DOHH2 (cell line): ENCODE data around the gene LSMEM2.

ENCODE experiments used
- H3F3A ChIP-seq: fragments of 200-600 bp; sonication (generic), shearing (Covaris generic); 2 replicates; pipeline ENCODE4 v1.6.0; 2016; ENCODE audit warnings: antibody characterized with exemption, mild to moderate bottlenecking; ENCODE audit not compliant: control insufficient read depth, insufficient read depth
- H3K27ac ChIP-seq: fragments of 200-600 bp; sonication (generic); 2 replicates; pipeline ENCODE4 v1.5.1; 2014; ENCODE audit warnings: low read depth, mild to moderate bottlenecking, low read length, moderate library complexity
- H3K27me3 ChIP-seq: fragments of 200-600 bp; sonication (generic); 2 replicates; pipeline ENCODE4 v1.6.1; 2014; ENCODE audit warnings: mild to moderate bottlenecking, low read length, mixed read lengths; ENCODE audit not compliant: control insufficient read depth
- H3K36me3 ChIP-seq: fragments of 200-600 bp; sonication (generic); 2 replicates; pipeline ENCODE4 v1.6.1; 2014; ENCODE audit warnings: mild to moderate bottlenecking, low read length, moderate library complexity, mixed read lengths; ENCODE audit not compliant: control insufficient read depth
- H3K4me1 ChIP-seq: fragments of 200-600 bp; sonication (generic); 2 replicates; pipeline ENCODE4 v1.6.1; 2014; ENCODE audit warnings: mild to moderate bottlenecking, low read length, mixed read lengths; ENCODE audit not compliant: control insufficient read depth
- H3K4me2 ChIP-seq: fragments of 200-600 bp; sonication (generic); 2 replicates; pipeline ENCODE4 v1.6.0; 2014; ENCODE audit warnings: mild to moderate bottlenecking, low read length, moderate library complexity
- H3K4me3 ChIP-seq: fragments of 200-600 bp; sonication (generic); 2 replicates; pipeline ENCODE4 v1.5.1; 2014; ENCODE audit warnings: mild to moderate bottlenecking, low read length, mixed read lengths
- H3K79me2 ChIP-seq: fragments of 200-600 bp; sonication (generic); 2 replicates; pipeline ENCODE4 v1.6.1; 2014; ENCODE audit warnings: mild to moderate bottlenecking, low read length, mixed read lengths; ENCODE audit not compliant: control insufficient read depth
- H3K9me2 ChIP-seq: fragments of 200-600 bp; sonication (generic); replicated peaks from 2 replicates; pipeline ENCODE4 v1.6.1; 2014; ENCODE audit warnings: mild to moderate bottlenecking, low read length, mixed read lengths; ENCODE audit not compliant: control insufficient read depth
- H3K9me3 ChIP-seq: fragments of 200-600 bp; sonication (generic); 2 replicates; pipeline ENCODE4 v1.6.1; 2014; ENCODE audit warnings: antibody characterized with exemption, low read length, mixed read lengths; ENCODE audit not compliant: control insufficient read depth, insufficient read depth
- H4K20me1 ChIP-seq: fragments of 200-600 bp; sonication (generic); 2 replicates; pipeline ENCODE4 v1.6.0; 2014; ENCODE audit warnings: low read depth, mild to moderate bottlenecking, antibody characterized with exemption, low read length, moderate library complexity; ENCODE audit not compliant: control insufficient read depth, insufficient read depth
- EZH2phosphoT487 ChIP-seq: fragments of 200-600 bp; sonication (generic); IDR thresholded peaks from 2 replicates; pipeline ENCODE4 v1.6.1; 2017; ENCODE audit warnings: borderline replicate concordance, mild to moderate bottlenecking, antibody characterized with exemption, low read length, moderate library complexity, mixed read lengths
- TF ChIP-seq, protein P1 (sequence below): fragments of 200-600 bp; sonication (generic); IDR thresholded peaks from one replicate; pipeline ENCODE4 v1.5.1; 2014; ENCODE audit warnings: antibody characterized with exemption, mild to moderate bottlenecking, low read depth, low read length; ENCODE audit not compliant: poor library complexity, severe bottlenecking

LSMEM2 gene

DNA sequence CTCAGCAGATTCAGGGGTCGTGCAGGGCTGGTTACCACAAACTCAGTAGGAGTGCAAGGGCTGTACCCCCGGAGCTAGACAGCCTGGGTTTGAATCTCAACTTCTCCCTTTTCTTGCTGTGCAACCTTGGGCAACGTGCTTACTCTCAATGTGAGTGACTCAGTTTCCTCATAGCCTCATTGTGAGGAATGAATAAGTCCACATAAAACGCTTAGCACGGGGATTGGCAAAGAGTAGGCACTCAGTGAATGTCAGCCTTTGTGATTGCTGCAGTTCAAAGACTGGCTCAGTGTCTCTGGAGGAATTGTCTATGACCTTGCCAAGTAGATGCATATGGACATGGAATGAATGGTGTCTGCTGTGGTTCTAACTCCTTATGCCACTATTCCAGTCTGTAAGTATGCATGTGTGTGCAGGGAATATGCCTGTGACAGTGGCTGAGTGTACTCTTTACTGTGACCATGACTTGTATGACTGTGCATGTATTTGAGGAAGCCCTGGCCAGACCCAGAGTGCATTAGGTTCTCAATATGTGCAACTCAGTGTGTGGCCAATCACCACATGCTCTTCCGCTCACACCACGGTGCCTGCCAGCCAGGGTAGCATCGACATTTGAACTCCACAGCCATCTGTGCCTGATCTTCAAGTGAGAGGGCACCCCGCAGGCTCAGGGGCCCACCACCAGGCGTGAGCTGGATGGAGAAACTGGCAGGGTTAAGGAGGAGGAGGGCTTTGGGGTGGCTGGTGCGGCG lies 21.2 kb downstream of the LSMEM2 start:
- Histone ChIP-seq H3K36me3 (no peaks in the 10 kb centered on the region), H3K79me2 (0 out of 2 replicates have a peak, but pooled peaks cover 3% of the 10 kb centered on the region), H3K4me1 (peaks cover 24% of the 10 kb centered on the region), H3K27me3 (no peaks in the 10 kb centered on the region), H3F3A (peaks cover 7% of the 10 kb centered on the region), H3K4me3 (peak overlapping the region; percentile 98), H3K27ac (peak overlapping the region; percentile 20), H4K20me1 (no peaks in the 10 kb centered on the region), H3K9me3 (no peaks in the 10 kb centered on the region), H3K4me2 (peak overlapping the region; percentile 98), H3K9me2 (no peaks in the 10 kb centered on the region)
- TF ChIP-seq EZH2phosphoT487 = no peak
- TF ChIP-seq, protein P1, sequence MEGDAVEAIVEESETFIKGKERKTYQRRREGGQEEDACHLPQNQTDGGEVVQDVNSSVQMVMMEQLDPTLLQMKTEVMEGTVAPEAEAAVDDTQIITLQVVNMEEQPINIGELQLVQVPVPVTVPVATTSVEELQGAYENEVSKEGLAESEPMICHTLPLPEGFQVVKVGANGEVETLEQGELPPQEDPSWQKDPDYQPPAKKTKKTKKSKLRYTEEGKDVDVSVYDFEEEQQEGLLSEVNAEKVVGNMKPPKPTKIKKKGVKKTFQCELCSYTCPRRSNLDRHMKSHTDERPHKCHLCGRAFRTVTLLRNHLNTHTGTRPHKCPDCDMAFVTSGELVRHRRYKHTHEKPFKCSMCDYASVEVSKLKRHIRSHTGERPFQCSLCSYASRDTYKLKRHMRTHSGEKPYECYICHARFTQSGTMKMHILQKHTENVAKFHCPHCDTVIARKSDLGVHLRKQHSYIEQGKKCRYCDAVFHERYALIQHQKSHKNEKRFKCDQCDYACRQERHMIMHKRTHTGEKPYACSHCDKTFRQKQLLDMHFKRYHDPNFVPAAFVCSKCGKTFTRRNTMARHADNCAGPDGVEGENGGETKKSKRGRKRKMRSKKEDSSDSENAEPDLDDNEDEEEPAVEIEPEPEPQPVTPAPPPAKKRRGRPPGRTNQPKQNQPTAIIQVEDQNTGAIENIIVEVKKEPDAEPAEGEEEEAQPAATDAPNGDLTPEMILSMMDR = no peak

DNA sequence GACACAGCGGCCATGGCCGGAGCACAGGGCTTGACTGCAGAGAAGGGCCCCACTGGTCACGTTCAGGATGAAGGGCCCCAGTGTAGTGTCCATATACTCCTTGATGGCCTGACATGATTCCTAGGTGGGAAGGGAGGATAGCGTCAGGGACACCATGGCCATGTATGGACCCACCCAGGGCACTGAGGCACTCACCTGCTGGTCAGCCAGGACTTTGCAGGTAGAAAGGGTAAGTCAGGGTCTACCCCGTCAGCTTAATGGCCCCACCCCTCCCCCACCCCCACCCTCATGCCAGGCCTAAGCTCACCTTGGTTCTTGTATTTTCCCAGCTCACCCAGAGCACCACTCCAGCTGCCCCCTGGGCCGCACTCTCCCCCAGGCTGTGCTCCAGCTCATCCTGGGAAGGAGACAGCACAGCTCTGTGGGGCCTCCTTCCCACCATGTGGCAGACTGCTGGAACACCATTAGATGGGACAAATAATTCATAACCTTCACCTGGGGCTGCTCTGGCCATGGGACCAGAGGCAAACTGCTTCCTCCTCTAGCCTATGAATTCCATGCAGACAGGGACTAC lies 21.9 kb downstream of the LSMEM2 start:
- peaks cover 25% of the 10 kb centered on the region for H3K4me1 ChIP-seq
- H3K9me3 ChIP-seq = no peaks in the 10 kb centered on the region
- peaks cover 7% of the 10 kb centered on the region for H3F3A ChIP-seq
- H4K20me1 ChIP-seq = no peaks in the 10 kb centered on the region
- H3K79me2 ChIP-seq = 0 out of 2 replicates have a peak, but pooled peaks cover 3% of the 10 kb centered on the region
- TF ChIP-seq EZH2phosphoT487 = no peak
- TF ChIP-seq, protein P1 = no peak
- no peak overlapping the region for H3K27ac ChIP-seq
- no peaks in the 10 kb centered on the region for H3K36me3 ChIP-seq
- H3K4me3 ChIP-seq = peak overlapping the region; percentile 98
- no peaks in the 10 kb centered on the region for H3K27me3 ChIP-seq
- H3K4me2 ChIP-seq = peak overlapping the region; percentile 98
- H3K9me2 ChIP-seq = no peaks in the 10 kb centered on the region

DNA sequence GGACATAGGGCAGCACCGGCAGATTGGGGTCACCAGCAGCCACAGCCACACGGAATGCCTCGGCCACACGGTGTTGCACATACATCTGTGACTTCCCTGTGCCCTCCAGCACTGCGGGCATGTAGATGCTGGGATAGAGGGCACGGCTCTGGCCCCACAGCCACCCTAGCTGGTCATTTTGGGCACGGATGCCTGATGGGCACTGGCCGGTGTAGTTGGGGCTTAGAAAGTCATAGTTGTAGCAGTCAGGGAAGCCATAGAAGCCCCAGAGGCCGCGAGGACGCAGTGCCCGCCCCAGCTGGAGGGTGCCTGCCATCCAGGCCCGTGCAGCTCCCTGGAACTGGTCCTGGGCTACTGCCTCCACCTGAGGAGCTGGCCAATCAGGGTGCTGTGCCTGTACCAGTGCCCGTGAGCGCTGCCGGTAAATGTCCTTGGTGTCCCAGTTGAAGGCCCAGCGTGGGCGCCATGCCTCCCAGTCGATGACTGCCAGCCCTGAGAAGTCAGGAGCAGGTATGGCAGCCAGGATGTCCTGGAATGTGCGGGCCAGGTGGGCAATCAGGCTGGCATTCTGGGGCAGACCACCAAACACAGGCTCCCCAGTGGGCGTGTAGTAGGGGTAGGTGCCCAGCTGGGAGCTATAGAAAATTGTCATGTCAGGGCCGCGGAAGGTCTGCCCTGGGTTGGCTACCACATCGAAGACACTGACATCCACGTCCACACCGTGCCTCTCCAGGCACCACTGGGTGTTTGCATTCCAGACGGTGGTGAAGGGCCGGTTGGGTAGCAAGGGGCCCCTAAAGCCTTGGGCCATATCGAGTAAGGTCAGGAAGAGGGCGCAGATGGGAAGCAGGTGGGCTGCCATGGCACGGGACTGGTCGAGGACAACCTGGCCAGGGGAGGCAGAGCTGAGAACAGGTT lies 23.5 kb downstream of the LSMEM2 start:
- peaks cover 25% of the 10 kb centered on the region for H3K4me1 ChIP-seq
- no peaks in the 10 kb centered on the region for H3K27me3 ChIP-seq
- no peaks in the 10 kb centered on the region for H3K9me2 ChIP-seq
- no peaks in the 10 kb centered on the region for H4K20me1 ChIP-seq
- no peak for TF ChIP-seq EZH2phosphoT487
- TF ChIP-seq, protein P1 = no peak
- no peak overlapping the region for H3K4me3 ChIP-seq
- H3K79me2 ChIP-seq = 0 out of 2 replicates have a peak, but pooled peaks cover 3% of the 10 kb centered on the region
- no peak overlapping the region for H3K27ac ChIP-seq
- no peak overlapping the region for H3K4me2 ChIP-seq
- no peaks in the 10 kb centered on the region for H3K36me3 ChIP-seq
- peaks cover 7% of the 10 kb centered on the region for H3F3A ChIP-seq
- H3K9me3 ChIP-seq = no peaks in the 10 kb centered on the region
